ENCODE results near the gene WDR64. TPM values are rescaled to one million over a fixed set of nuclear protein-coding genes. Genes with fewer than 3 reads are reported as not detected.

WDR64 gene
- total RNA-seq, 1 donor from 2014 or later, result not detected

DNA sequence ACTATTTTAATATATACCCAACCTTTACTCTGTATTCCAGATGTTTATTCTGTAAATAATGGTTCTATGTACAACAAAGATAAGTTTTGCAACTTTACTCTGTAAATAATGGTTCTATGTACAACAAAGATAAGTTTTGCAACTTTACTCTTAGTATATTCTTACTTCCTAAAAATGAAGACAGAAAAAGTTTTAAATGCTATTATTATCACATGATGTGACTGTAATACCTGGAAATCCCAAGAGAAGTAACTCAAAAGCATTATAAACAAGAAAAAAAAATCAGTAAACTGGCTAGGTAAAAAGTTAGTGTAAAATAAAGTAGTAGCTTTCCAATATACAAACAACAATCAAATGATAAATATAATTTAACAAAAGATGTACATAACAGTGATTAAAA is 177.4 kb downstream of the WDR64 start:
- Histone ChIP-seq H3K4me1 (no peaks in the 10 kb centered on the region), H3K36me3 (no peaks in the 10 kb centered on the region), H3K9me3 (no peaks in the 10 kb centered on the region), H3K27ac (no peak overlapping the region), H3K4me3 (no peak overlapping the region), H3K27me3 (no peaks in the 10 kb centered on the region)
- TF ChIP-seq POLR2AphosphoS5 (IDR thresholded peaks at IDR 0.05; ENCODE audit: insufficient read depth in 1 of 2, low read depth in 1 of 2) (no peak), POLR2A (IDR thresholded peaks at IDR 0.05) (no peak)
- TF ChIP-seq, protein P1, sequence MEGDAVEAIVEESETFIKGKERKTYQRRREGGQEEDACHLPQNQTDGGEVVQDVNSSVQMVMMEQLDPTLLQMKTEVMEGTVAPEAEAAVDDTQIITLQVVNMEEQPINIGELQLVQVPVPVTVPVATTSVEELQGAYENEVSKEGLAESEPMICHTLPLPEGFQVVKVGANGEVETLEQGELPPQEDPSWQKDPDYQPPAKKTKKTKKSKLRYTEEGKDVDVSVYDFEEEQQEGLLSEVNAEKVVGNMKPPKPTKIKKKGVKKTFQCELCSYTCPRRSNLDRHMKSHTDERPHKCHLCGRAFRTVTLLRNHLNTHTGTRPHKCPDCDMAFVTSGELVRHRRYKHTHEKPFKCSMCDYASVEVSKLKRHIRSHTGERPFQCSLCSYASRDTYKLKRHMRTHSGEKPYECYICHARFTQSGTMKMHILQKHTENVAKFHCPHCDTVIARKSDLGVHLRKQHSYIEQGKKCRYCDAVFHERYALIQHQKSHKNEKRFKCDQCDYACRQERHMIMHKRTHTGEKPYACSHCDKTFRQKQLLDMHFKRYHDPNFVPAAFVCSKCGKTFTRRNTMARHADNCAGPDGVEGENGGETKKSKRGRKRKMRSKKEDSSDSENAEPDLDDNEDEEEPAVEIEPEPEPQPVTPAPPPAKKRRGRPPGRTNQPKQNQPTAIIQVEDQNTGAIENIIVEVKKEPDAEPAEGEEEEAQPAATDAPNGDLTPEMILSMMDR (IDR thresholded peaks at IDR 0.05), result no peak
- DNase-seq (ENCODE audit: extremely low spot score in 2 of 2), result no peak
- intact Hi-C loops (cut with DNase I), result no loop called here

DNA sequence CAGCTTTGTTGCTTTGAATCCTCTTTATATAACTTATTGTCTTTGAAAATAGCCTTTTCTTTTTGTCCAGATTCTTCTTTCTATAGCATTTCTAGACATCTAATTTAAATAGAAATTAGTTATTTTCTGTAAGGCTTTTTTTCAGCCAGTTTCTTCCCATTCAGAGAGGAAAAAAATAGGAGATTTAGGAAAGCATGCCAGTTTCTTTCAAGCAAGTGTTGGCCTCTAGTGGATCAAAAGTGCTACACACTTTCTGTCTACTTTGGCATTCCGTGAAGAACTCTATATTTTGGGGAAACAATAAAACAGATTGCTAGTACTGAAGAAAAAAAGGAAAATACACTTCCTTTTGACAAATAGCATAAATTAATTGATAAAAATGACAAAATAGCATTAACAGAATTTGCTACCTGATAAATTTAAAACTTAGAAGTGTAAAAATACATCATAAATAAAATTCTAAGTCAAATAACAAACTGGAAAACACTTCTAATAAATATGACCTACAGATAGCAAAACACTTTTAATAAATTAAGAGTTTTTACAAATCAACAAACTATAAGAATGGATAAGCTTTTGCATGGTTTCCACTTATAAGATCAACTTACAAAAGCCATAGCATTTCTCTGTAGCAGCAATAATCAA is 182.8 kb downstream of the WDR64 start:
- H3K9me3 ChIP-seq, result no peaks in the 10 kb centered on the region
- no peaks in the 10 kb centered on the region for H3K27me3 ChIP-seq
- H3K27ac ChIP-seq, result no peak overlapping the region
- no peak for TF ChIP-seq POLR2AphosphoS5 (IDR thresholded peaks at IDR 0.05; ENCODE audit: insufficient read depth in 1 of 2, low read depth in 1 of 2)
- TF ChIP-seq, protein P1 (IDR thresholded peaks at IDR 0.05), result peak in 1 of 3 experiments; percentile 23
- no peaks in the 10 kb centered on the region for H3K4me1 ChIP-seq
- no peak for DNase-seq (ENCODE audit: extremely low spot score in 2 of 2)
- intact Hi-C loops (cut with DNase I), result no loop called here
- no peak overlapping the region for H3K4me3 ChIP-seq
- H3K36me3 ChIP-seq, result no peaks in the 10 kb centered on the region

DNA sequence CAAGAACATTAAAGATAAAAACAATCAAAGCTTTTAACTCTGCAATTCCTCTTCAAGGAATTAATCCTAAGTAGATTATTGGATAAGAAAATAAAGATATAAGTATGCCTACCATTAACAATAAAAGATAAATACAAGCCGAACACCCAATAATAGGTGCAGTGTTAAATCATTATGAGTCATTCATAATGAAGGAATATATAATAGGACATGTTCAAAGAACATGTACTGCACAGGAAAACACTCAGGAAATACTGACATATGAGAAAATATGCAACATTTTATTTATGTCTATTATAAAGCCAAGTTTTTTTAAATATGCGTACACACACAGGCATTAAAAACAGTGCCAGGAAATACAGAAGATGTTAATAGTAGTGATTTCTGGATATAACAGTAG is 184.9 kb downstream of the WDR64 start:
- intact Hi-C loops (cut with DNase I), result no loop called here
- no peaks in the 10 kb centered on the region for H3K27me3 ChIP-seq
- no peaks in the 10 kb centered on the region for H3K9me3 ChIP-seq
- no peak overlapping the region for H3K4me3 ChIP-seq
- H3K27ac ChIP-seq, result no peak overlapping the region
- H3K4me1 ChIP-seq, result no peaks in the 10 kb centered on the region
- TF ChIP-seq POLR2AphosphoS5 (IDR thresholded peaks at IDR 0.05; ENCODE audit: insufficient read depth in 1 of 2, low read depth in 1 of 2) (no peak), POLR2A (IDR thresholded peaks at IDR 0.05) (no peak)
- TF ChIP-seq, protein P1 (IDR thresholded peaks at IDR 0.05), result no peak
- H3K36me3 ChIP-seq, result no peaks in the 10 kb centered on the region
- no peak for DNase-seq (ENCODE audit: extremely low spot score in 2 of 2)

DNA sequence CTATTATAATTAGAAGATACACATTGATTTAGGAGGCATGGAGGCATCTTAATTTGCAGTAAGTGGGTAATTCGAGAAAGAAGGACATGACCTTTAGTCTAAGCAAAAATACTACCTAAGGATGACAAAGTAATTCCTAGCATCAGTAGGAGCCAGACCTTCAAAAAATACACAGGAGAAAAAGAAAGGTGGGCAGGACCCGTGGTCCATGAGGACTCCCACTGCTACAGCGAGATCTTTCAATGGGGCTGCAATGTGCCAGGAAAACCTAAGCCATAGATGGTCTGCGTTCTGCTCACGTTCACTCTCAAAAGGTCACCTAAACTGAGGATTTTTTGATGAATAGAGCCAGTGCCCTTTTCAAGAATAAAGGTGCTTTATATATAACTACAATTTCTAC is 185.3 kb downstream of the WDR64 start:
- Histone ChIP-seq H3K4me1 (no peaks in the 10 kb centered on the region), H3K27ac (no peak overlapping the region), H3K4me3 (no peak overlapping the region), H3K36me3 (no peaks in the 10 kb centered on the region), H3K27me3 (no peaks in the 10 kb centered on the region), H3K9me3 (no peaks in the 10 kb centered on the region)
- no peak for DNase-seq (ENCODE audit: extremely low spot score in 2 of 2)
- intact Hi-C loops (cut with DNase I), result no loop called here
- TF ChIP-seq POLR2AphosphoS5 (IDR thresholded peaks at IDR 0.05; ENCODE audit: insufficient read depth in 1 of 2, low read depth in 1 of 2) (no peak), POLR2A (IDR thresholded peaks at IDR 0.05) (no peak)
- TF ChIP-seq, protein P1 (IDR thresholded peaks at IDR 0.05), result no peak

DNA sequence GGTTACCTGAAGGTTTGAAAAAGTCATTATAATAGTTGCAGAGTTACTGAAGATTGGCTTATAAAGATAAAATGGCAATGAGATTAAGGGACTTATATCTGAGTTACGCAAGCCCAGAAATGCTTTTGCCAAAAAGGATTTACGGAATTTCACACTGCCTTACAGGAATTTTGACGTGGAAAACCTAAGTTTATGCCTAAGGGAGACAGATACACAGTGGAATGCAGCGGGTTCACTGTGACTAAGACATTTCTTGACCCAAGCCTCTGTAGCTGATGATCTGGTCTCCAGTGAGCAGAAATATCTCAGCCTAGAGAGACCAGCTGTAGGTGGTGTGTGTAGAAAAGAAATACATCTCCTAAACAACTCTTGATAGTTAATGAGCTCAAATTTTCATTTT is 185.8 kb downstream of the WDR64 start:
- intact Hi-C loops (cut with DNase I), result no loop called here
- H3K27ac ChIP-seq, result no peak overlapping the region
- H3K4me1 ChIP-seq, result no peaks in the 10 kb centered on the region
- H3K4me3 ChIP-seq, result no peak overlapping the region
- DNase-seq (ENCODE audit: extremely low spot score in 2 of 2), result no peak
- no peaks in the 10 kb centered on the region for H3K27me3 ChIP-seq
- no peaks in the 10 kb centered on the region for H3K36me3 ChIP-seq
- TF ChIP-seq POLR2A (IDR thresholded peaks at IDR 0.05) (no peak), POLR2AphosphoS5 (IDR thresholded peaks at IDR 0.05; ENCODE audit: insufficient read depth in 1 of 2, low read depth in 1 of 2) (no peak)
- H3K9me3 ChIP-seq, result no peaks in the 10 kb centered on the region
